Measurements from ENCODE around the gene MGST2.
"Not testable (repeated sequence)": the region's sequence is repeated elsewhere in the genome, so short reads cannot be mapped to it uniquely, and the experiment has no call there.

MGST2 gene

DNA sequence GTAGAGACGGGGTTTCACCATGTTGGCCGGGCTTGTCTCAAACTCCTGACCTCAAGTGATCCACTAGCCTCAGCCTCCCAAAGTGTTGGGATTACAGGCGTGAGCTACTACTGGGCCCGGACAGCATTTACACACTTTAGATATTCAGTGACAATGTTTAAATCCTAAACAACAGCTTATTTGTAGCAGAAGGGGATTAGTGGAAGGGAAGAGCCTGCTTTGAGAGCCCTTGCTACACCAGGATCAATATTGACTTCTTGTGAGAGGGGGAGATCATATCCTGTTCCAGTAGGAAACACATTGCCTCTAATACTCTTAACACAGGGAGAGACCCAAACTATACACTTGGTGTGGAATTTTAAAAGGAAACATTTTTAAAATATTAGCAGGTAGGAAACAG lies 7.1 kb downstream of the MGST2 start:
- no peak for DNase-seq

- no peak for DNase-seq
Measured at GRCh38 chr4:139674875-139675550, 9.4 kb downstream of the MGST2 start.

DNA sequence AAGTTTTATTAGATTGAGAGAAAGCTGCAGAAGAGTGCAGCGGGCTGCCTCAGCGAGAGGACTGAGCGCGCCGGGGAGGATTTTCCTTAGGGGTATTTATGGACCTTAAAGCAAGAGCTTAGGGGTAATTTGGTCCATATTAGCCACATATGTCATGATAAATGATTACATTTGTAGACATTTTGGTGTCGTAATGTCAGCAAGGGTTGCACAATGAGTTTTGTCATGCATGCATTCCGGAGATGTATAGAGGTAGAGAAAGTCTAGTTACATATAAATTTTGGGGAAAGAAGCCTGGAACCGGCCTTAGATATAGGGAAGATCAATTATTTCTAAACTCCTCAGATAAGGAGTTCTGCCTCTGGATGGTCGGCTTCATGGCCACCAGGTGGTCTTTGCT lies 10.0 kb downstream of the MGST2 start:
- DNase-seq: no peak

- no peak for DNase-seq
Measured at GRCh38 chr4:139676365-139676764, 10.7 kb downstream of the MGST2 start.

DNA sequence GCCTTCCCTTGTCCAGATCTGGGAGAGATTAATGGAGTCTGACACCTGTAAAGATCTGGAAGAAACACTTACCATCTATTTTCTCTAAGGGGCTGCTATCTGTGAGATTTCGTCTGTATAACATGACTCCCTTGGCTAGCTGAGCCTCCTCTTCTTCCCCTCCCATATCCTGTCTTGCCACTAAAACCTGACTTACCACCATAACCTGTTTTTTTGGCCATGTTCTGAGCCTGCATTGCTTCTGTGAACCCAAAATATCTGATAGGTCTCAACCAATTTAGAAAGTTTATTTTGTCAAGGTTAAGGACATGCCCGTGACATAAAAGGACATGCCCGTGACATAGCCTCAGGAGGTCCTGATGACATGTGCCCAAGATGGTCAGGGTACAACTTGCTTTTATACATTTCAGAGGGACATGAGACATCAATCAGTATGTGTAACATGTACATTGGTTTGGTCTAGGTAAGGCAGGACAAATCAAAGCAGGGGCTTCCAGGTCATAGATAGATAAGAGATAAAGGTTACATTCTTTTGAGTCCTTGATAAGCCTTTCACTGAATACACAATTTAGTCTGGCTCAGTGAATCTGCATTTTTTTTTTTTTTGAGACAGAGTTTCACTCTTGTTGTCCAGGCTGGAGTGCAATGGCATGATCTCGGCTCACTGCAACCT lies 11.4 kb downstream of the MGST2 start:
- no peak for DNase-seq

DNA sequence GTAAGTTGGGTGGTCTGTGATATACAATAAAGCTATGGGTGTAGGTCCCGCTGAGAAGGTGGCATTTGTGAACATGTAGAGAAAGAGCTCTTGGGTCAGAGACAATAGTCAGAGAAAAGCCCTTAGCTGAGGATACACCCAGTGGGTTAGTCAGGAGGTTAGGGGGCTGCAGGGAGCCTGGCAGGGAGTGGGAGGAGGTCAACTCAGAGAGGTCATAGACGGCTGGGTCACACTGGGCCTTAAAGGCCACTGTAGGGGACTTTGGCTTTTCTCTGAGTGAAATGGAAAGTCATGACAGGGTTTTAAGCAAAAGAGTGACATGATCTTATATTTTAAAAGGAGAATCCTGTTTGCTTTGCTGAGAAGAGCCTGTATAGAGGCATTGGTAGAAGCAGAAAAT lies 16.7 kb downstream of the MGST2 start:
- DNase-seq: no peak

GRCh38 chr4:139682741-139683151 lies 17.1 kb downstream of the MGST2 start:
- no peak for DNase-seq

- DNase-seq: no peak
Measured at GRCh38 chr4:139684351-139684750, 18.7 kb downstream of the MGST2 start.

- DNase-seq: no peak
Measured at GRCh38 chr4:139685180-139685579, 19.6 kb downstream of the MGST2 start.

DNA sequence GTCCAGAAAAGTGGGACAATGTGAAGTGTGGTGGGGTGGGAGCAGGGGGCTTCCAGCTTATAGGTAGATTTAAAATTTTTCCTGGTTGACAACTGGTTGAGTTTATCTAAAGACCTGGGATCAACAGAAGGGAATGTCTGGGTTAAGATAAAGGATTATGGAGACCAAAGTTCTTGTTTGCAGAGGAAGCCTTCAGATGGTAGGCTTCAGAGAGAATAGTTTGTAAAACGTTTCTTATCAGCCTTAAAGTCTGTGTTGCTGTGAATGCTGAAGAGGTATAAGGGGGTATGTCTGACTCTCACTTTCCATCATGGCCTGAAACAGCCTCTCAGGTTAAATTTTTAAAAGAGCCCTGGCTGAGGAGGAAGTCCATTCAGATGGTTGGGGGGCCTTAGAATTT lies 20.5 kb downstream of the MGST2 start:
- DNase-seq: no peak

- no peak for DNase-seq
Measured at GRCh38 chr4:139686988-139687387, 21.4 kb downstream of the MGST2 start.

DNA sequence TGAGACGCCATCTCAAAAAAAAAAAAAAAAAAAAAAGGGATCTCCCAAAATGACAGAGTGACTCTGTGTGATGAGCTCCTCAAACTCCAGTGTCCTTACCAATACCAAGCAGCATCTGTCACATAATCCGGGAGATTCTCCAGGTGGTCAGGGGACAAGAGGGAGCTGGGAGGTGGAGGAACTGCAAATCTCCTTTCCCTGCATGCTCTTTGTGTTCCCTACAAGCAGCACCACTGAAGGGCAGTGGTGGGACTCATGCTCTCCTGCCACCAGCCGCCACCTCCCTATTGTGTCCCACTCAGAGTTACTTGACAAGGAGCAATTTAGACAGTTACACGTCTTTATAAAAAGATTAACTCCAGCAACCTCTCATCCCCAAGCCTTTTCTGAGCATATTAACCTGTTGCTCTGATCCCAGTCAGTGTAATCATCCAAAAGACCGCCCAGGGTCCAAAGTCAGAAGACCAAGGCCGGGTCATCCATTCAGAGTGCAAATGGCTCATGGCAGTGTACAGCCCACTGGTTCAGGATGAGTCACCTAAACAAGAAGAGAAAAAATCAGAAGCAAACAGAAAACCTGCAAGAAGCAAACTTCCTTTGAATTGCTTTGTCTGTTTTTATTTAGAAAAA lies 23.6 kb downstream of the MGST2 start:
- no peak for DNase-seq

GRCh38 chr4:139690419-139690818 lies 24.8 kb downstream of the MGST2 start:
- no peak for DNase-seq

DNA sequence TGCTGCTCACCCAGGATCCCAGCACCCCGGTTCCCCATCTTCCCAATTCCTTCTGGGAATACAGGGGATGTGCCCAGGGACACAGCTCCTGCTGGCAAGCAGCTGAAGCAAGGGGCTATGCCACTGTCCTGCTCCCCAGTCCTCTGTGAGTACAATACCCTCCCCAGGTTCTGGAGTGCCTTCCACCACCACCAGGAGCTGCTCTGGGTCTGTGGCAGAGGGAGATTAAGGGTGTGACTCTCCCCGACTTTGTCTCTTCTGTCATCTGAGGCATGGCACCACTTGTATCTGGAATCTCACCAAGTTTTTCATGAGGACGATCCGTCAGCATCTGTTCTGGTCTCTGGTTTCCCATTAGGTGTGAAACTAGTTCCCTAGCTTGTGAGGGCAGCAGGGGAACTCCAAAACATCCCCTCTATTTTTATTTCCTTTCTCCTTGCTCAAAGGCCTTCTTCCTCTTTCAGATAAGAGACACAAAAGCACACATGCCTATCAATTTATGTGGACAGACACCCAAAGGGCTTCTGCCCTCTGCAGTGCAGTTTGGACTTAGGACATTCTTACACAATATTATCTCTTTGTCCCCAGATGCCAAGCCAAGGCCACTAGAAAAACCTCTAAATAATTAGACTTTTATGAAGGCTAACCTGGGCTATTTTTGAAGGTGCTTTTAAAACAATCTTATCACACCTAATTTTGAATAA lies 26.8 kb downstream of the MGST2 start:
- no peak for DNase-seq

DNA sequence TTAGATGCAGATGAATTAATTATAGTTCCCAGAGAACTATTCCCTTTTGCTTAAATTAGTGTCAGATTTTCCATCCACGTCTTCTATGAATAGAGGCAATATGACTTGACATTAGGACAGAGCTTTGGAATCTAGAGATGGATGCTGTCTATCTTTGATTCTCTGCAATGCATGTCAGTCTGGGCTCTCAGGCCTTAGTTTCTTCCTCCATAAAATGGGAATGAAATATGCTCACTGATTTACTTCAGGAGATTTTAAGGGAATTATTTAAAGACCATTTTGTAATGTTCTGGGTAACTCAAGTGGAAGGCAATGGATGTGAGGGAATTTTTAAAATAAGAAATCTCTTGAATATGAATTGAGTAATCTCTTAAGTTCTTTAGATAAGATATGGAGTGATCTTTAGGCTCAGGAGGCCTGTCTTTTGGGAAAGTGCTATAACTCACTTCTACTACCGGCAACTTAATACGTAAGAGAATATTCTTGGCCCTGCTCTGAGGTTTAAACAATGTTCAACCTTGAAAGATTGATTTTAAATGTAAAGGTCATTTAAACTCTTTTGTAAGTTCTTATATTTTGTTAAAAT lies 29.0 kb downstream of the MGST2 start:
- no peak for DNase-seq

DNA sequence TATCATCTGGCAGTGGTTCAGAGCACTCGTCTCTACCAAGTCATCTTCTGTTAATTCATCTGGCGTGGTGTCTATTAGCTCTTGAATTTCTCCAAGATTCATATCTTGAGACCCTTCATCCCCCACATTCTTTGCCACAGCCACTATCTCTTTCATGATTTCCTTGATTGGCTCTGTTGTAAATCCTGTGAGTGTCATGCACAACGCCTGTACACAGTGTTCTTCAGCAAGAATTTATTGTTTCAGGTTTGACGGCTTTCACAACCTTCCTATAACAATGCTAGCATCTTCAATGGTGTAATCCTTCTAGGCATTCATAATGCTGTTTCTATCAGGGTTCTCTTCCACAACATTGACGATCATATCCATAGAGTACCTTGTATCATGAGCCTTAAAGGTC lies 30.9 kb downstream of the MGST2 start:
- DNase-seq: no peak

GRCh38 chr4:139698167-139698925 lies 32.7 kb downstream of the MGST2 start:
- not testable (repeated sequence) for DNase-seq

GRCh38 chr4:139700568-139700967 lies 34.9 kb downstream of the MGST2 start:
- DNase-seq: no peak

DNA sequence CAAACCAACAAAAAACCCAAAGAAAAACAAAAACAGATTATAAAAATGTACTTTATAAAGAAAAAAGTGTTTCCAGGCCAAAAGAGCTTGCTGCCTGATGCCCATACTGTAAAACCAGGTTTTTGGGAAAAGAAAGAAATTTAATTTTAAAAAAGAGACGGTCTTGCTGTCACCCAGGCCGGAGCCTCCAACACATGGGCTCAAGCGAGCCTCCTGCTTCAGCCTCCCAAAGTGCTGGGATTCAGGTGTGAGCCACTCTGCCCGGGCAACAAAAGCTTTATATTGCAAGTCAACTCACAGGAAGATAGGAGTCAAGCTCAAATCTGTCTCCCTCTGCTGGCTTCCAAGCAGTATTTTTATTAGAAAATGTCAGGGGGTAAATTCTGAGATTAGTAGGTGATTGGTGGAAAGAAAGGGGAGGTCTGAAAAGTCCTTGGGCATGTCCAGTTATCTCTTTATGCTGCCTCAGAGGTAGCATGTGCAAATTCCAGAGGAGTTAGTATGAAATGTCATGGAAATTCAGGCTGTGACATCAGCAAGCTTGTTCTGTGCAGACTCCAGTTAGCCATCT lies 39.4 kb downstream of the MGST2 start:
- DNase-seq: no peak

DNA sequence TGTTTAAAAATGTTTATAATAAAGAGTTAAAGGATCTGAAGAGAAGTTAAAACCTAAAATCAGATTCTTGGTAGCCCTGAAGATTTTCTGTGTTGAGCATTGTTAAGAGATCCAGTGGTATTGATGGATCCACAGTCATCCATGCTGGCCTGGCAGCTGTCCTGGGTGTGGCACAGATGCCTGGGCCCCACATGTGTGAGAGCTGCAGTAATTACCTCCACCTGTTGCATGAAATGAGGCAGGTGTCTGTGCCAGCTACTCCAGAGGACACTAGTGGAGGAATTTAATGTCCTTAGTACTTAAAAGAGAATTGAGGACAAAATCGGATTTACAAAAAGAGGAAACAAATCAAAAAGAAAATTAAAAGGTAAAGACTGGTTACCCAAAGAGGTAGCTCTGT lies 44.0 kb downstream of the MGST2 start:
- DNase-seq: no peak

GRCh38 chr4:139710073-139710472 lies 44.5 kb downstream of the MGST2 start:
- DNase-seq: no peak

- no peak for DNase-seq
Measured at GRCh38 chr4:139711461-139711860, 45.8 kb downstream of the MGST2 start.
